HG02763 (cell line): Measurements from ENCODE around the gene FGF7.
"Not testable (repeated sequence)": the region's sequence is repeated elsewhere in the genome, so short reads cannot be mapped to it uniquely, and the experiment has no call there.

ENCODE experiments used
- ATAC-seq: cut with Tn5 transposase; IDR thresholded peaks from one replicate; pipeline ENCODE4 v1.9.1; 2021; ENCODE audit warnings: mild to moderate bottlenecking, moderate library complexity; ENCODE audit not compliant: unreplicated experiment

The FGF7 gene

GRCh38 chr15:49492151-49492550 is 69.1 kb downstream of the FGF7 start:
- no peak for ATAC-seq

- ATAC-seq = no peak
These were observed 69.8 kb downstream of the FGF7 start for GRCh38 chr15:49492830-49493229.

- no peak for ATAC-seq
These were observed 71.8 kb downstream of the FGF7 start for GRCh38 chr15:49494842-49495241.

- no peak for ATAC-seq
These were observed 73.1 kb downstream of the FGF7 start for GRCh38 chr15:49495993-49496753.

GRCh38 chr15:49501586-49501985 is 78.5 kb downstream of the FGF7 start:
- ATAC-seq = no peak

GRCh38 chr15:49506341-49506740 is 83.3 kb downstream of the FGF7 start:
- ATAC-seq = no peak

GRCh38 chr15:49507261-49507660 is 84.2 kb downstream of the FGF7 start:
- ATAC-seq = no peak

- ATAC-seq = not testable (repeated sequence)
These were observed 89.7 kb downstream of the FGF7 start for GRCh38 chr15:49512739-49513138.

- no peak for ATAC-seq
These were observed 98.8 kb downstream of the FGF7 start for GRCh38 chr15:49521802-49522201.

GRCh38 chr15:49528289-49528688 is 105.2 kb downstream of the FGF7 start:
- ATAC-seq = no peak

GRCh38 chr15:49530092-49530491 is 107.0 kb downstream of the FGF7 start:
- ATAC-seq = no peak
